GM18526 (cell line): Measurements from ENCODE around the gene UBQLN4.

Experiments
- POLR2A ChIP-seq: IDR thresholded peaks from 3 replicates; pipeline ENCODE4 v1.6.1; 2011; ENCODE audit not compliant: insufficient read length; ENCODE audit errors: extremely low read depth

UBQLN4 gene

GRCh38 chr1:156073740-156074139 lies 20.1 kb upstream of the UBQLN4 start:
- TF ChIP-seq POLR2A, result no peak

- no peak for TF ChIP-seq POLR2A
Observed at GRCh38 chr1:156073110-156073687, 19.6 kb upstream of the UBQLN4 start.

GRCh38 chr1:156072251-156072650 lies 18.7 kb upstream of the UBQLN4 start:
- TF ChIP-seq POLR2A, result no peak

- no peak for TF ChIP-seq POLR2A
Observed at GRCh38 chr1:156070548-156070947, 16.9 kb upstream of the UBQLN4 start.

- no peak for TF ChIP-seq POLR2A
Observed at GRCh38 chr1:156069490-156070455, 16.2 kb upstream of the UBQLN4 start.

- no peak for TF ChIP-seq POLR2A
Observed at GRCh38 chr1:156067262-156067661, 13.7 kb upstream of the UBQLN4 start.

GRCh38 chr1:156065871-156066270 lies 12.3 kb upstream of the UBQLN4 start:
- TF ChIP-seq POLR2A, result no peak

GRCh38 chr1:156065212-156065611 lies 11.6 kb upstream of the UBQLN4 start:
- TF ChIP-seq POLR2A, result no peak

GRCh38 chr1:156064615-156065014 lies 11.0 kb upstream of the UBQLN4 start:
- no peak for TF ChIP-seq POLR2A

- TF ChIP-seq POLR2A, result no peak
Observed at GRCh38 chr1:156063997-156064285, 10.3 kb upstream of the UBQLN4 start.

GRCh38 chr1:156062189-156062588 lies 8.6 kb upstream of the UBQLN4 start:
- TF ChIP-seq POLR2A, result no peak

GRCh38 chr1:156060937-156061636 lies 7.5 kb upstream of the UBQLN4 start, which contains the start of gene RAB25:
Gene RAB25, plus strand, starts transcription at chr1:156061160. Its CDS starts 241 bp downstream, at chr1:156061401.
- TF ChIP-seq POLR2A, result no peak

GRCh38 chr1:156056326-156056849 lies 2.8 kb upstream of the UBQLN4 start:
- no peak for TF ChIP-seq POLR2A

- TF ChIP-seq POLR2A, result no peak
Observed at GRCh38 chr1:156055281-156056048, 1.9 kb upstream of the UBQLN4 start.
